Activated T-helper 1 cell treated with Interleukin-2 at 50 U/mL for 16 hours (primary cell): ENCODE results near the gene PTCH1.

Experiments used
- DNase-seq: peaks from one replicate; pipeline ENCODE4 v3.0.0-alpha.2; 2020; ENCODE audit warnings: low read depth

PTCH1 gene

DNA sequence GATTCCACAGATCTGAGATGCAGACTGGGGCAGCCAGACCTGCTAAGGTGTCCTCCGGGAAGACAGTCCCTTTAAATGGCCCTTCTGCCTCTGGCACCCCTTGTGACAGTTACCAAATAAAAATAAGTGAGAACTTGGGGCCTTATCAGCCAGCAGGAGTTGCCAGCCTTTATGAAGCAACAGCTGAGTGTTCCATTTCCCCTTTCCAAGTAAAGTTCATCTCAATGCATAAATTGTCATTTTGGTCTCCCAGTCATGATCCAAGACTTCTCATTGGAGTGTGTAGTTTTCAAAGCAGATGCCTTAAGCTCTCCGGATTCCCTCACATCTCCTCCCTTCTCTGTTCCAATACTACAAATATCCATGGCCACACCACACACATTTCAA lies 4.1 kb downstream of the PTCH1 start:
- no peak for DNase-seq

- no peak for DNase-seq
Measured at GRCh38 chr9:95511952-95512708, 4.6 kb downstream of the PTCH1 start.

GRCh38 chr9:95511616-95511931 lies 5.2 kb downstream of the PTCH1 start:
- no peak for DNase-seq

DNA sequence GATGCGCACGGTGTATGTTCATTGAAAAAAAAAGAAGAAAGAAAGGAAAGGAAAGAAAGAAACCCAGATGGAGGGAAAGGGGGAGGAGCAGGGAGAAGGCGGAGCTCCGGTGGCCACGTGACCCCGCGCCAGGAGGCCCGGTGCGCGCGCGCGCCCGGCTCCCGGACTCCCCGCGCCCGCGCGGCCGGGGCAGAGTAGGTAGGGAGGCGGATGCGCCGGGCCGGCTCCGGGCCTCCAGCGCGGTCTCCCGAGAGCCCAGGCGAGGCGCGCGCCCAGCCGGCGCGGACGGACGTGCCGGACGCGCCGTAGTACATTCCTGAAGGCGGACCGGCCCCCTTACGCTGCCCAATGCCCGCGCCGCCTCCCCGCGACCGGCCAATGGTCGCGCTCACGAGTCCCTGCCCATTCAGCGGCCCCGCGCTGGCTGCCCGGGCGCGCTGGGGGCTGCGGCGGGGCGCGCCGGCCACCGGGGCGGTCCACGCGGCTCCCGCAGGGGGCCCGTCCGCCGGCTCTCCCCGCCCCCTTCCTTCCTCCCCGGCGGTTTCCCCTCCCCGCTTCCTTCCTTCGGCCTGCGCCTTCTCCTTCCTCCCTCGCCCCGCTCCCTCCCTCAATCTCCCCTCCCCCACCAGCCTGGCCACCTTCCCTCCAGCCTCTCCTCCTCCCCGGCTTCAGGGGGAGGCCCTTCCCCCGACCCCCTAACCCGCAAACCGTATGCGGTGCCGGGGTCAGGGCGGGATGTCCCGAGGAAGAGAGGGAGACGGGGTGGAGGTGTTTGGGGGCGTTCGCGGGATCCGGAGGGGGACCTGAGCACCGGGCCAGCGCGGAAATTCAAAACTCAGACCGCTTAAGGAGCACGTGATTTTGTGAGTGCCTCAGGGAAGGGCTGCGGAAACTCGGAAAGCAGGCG lies 5.8 kb downstream of the PTCH1 start:
- DNase-seq: peak; percentile 75

DNA sequence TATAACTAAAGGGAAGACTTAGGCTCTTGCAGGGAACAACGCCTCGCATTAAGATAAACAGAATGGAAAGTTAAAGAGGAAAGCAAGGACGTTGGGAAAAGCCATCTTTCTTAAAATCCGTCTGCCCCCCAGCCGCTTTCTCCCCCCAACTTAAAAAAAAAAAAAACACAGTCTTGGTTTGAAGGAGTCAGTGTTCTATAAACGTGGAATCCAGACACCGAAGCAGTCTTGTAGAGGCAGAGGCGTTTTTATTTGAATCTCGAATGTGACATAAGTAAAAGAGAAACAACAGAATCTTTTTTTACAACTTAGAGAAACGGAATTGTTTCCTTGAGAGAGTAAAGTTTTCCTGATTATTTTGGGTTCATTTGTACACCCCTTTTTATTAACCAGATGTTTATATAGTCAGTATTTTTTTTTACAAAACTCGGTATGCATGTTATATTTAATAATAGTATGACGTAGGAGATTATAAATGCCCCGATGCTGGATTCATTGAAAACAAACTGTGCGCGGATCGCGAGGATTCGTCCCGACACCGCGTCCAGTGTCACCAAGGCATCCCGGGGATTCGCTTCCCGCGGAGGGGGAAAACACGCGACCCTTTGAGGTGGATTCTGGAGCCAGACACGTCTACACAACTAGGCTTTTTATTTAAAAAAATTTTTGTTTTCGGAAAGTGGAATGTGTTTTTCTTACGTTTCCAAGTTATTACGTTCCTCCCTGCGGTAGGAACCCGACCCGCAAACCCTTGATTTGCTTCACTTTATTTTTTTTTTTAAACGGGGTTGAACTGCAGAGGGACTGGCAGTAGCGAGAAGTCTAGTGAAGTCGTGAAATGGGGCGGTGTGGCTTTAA lies 6.7 kb downstream of the PTCH1 start:
- DNase-seq: no peak

- DNase-seq: peak; percentile 41
Measured at GRCh38 chr9:95508968-95509850, 7.6 kb downstream of the PTCH1 start.

DNA sequence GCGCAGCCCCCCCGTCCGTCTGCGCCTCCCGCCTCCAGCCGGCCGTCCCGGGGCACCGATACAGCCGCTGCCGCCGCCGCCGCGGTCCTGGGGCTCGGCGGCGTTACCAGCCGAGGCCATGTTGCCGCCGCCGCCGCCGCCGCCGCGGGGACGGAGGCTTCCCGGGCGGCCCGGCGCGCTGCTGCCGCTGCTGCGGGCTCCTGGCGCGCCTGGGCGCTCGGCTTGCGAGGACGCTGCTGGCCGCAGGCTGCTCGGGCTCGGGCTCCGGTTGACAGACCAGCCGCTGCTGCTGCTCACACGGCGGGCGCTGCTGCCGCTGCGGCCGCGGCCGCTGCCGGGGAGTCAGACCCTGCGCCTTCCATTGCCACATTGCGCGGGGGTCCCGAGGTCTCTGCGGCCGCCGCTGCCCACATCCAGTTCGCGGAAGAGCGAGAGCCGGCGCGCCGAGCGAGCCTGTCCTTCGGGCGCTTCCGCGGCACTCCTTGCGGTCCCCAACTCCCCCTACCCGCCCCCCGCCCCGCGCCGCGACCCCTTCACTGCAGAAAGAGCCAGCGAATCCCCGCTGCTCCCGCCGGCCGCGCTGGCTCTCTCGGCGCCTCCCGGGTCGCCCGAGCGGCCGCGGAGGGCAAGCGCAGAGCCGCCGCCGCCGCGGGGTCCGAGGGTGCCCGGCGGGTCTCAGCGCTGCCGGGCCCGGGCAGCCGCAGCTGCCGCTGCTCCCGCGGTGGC lies 8.4 kb downstream of the PTCH1 start:
- DNase-seq: no peak

- DNase-seq: peak; percentile 15
Measured at GRCh38 chr9:95507464-95508241, 9.1 kb downstream of the PTCH1 start.

GRCh38 chr9:95506678-95507463 lies 9.9 kb downstream of the PTCH1 start:
- DNase-seq: peak; percentile 10

GRCh38 chr9:95506428-95506677 lies 10.4 kb downstream of the PTCH1 start:
- DNase-seq: no peak

DNA sequence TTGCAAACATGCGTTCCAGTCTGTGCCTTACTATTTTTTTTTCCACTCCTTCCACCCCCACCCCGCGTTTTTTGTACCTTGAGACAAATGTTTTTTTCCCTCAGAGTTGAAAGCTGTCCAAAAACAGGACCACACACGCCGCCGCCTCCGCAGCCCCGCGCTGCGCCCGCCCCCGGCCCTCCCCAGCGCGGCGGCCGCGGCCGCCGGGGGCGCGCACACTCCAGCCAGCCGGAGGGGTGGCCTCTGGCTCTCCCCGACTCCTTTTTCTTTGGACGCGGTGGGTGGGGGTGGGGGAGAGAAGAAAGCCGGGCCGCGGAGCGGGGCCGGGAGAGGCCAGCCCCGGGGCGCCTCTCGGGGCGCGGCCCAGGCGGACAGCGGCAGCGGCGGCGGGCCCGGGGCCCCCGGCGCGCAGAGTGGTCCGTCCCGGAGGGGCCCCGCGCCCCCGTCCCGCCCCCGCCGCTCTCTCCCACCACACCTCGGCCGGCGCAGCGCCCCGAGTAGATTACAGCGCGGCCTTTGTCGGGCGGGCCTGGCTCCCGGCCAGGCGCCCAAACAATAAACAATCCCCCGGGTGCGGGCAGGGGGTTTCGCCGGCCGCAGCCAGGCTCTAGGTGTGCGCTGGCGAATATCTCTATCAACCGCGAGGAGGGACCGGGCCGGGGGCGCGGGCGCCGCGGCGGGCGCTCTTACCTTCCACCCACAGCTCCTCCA lies 10.9 kb downstream of the PTCH1 start:
- DNase-seq: no peak

GRCh38 chr9:95505072-95505716 lies 11.6 kb downstream of the PTCH1 start:
- no peak for DNase-seq

DNA sequence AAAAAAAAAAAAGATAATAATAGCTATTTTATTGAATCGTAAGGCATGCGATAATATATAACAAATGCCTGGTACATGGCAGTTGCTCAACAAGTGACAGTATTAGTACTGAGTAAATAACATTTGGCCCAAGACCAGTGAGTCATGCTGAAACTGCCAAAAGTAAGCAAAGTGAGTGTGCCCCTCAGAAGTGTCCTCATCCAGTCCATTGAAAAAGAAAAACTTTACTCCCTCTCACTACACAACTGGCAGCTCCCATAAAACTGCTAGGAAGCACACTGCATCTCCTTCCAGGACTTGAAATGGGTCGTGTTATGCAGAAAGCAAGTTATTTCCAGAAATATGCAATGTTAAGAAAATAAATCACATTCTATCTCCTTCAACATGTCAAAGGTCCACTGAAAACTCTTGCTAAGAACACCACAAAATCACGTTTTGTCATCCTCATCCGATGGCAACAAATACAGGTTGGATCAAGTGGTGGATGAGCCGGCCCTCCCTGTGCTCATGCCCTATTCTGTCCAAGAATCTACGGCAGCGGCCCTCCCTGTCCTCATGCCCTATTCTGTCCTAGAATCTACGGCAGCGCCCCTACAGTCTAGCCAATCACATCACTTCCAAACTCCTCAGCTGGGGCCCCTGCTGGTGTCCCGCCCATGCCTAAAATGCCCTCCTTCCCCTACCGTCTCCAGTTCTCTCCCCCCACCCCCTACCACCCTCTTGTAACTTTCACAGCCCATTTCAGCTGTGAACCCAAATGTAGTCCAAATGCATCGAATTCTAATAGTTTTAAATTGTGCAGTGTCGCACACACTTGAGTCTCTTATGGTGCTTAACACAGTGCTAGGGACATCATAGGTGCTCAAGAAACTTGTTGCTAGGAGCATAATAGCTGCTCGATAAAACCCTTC lies 12.5 kb downstream of the PTCH1 start:
- no peak for DNase-seq

DNA sequence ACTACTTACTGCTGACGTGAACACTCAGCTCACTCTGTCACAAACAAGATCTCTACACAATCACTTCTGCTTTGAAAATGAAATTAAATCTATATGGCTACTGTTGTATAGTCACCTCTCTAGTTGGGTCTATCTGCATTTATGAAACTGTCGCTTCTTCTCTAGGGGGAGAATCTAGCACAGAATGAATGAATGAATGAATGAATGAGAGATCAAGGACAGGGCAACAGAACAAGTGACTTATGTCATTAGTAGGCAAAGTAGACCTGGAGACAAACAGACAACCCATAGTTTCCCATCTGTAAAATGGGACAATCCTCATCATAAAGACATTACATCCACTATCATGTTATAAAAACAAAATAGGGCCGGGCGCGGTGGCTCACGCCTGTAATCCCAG lies 13.4 kb downstream of the PTCH1 start:
- DNase-seq: no peak

DNA sequence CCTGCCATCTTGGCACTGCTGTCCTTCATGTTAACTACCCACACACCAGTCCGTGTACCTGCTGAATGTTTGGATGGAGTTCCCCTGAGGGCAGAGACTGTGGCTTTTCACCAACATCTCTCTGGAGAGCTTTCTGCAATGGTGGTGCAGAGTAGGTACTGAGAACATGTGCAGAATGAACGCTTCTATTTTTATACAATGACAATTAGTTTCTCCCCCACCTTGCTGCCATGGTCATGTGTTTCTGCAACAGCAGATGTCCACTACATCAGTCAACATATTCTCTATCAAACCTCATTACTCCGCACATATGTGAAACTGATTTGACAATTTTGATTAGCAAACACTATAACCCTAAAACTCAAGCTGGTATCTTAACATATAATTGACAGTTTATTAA lies 14.5 kb downstream of the PTCH1 start:
- DNase-seq: no peak

- DNase-seq: no peak
Measured at GRCh38 chr9:95499847-95500246, 16.9 kb downstream of the PTCH1 start.

- no peak for DNase-seq
Measured at GRCh38 chr9:95499046-95499676, 17.6 kb downstream of the PTCH1 start.
